GM12878 (cell line): Measurements from ENCODE around the gene RER1. TPM values are rescaled to one million over a fixed set of nuclear protein-coding genes. Genes with fewer than 3 reads are reported as not detected.

Experiments
- ATAC-seq: fragments of 200-7000 bp; cut with Tn5 transposase; 3 replicates; pipeline ENCODE4 v1.9.1; 2020; ENCODE audit warnings: mild to moderate bottlenecking, moderate library complexity
- BruUV-seq: library from RNA; stranded (reverse); fragments of 400-500 nt; replicated peaks from 2 replicates; lab custom pipeline; 2021; lab: Mats Ljungman, UMichigan
- CTCF ChIA-PET: fragments of 300-600 bp; sonication (Branson Sonifier 250); formaldehyde crosslinking; extraction: SDS; loops from one replicate; lab custom pipeline; 2021; ENCODE audit warnings: inconsistent platforms; lab: Yijun Ruan, JAX
- POLR2A ChIA-PET: fragments of 350-600 bp; formaldehyde crosslinking; extraction: SDS; loops from one replicate; lab custom pipeline; 2021; ENCODE audit warnings: inconsistent platforms; lab: Charles Lee
- RAD21 ChIA-PET: fragments of 300-600 bp; sonication (Branson Sonifier 250); formaldehyde crosslinking; loops from one replicate; lab custom pipeline; 2023; ENCODE audit warnings: antibody characterized with exemption; ENCODE audit not compliant: unreplicated experiment; lab: Charles Lee
- SMC1A ChIA-PET: fragments of 300-600 bp; sonication (Branson Sonifier 250); formaldehyde crosslinking; loops from one replicate; lab custom pipeline; 2023; ENCODE audit not compliant: unreplicated experiment, uncharacterized antibody; lab: Charles Lee
- DNase-seq: peaks from one replicate; pipeline ENCODE4 v3.0.0-alpha.2; 2011; ENCODE audit warnings: low read depth, low spot score
- FAIRE-seq: peaks from 3 replicates; lab custom pipeline; 2011; peaks lifted over from hg19 to GRCh38; lab: Jason Lieb, UNC
- H2AFZ ChIP-seq: 2 replicates; pipeline ENCODE4 v1.6.0; 2011; ENCODE audit warnings: low read depth, low read length, control low read depth; ENCODE audit not compliant: control insufficient read depth
- H3K27ac ChIP-seq: 2 replicates; pipeline ENCODE4 v1.5.1; 2011; ENCODE audit warnings: control low read depth; ENCODE audit not compliant: control insufficient read depth, insufficient read depth
- H3K27me3 ChIP-seq, 2 experiments: replicated peaks in 1 of 2; 2 replicates each; pipeline versions ENCODE4 v1.6.0 to v1.6.1; 2011; ENCODE audit warnings: low read length in 1 of 2; ENCODE audit not compliant: control insufficient read depth in 2 of 2, insufficient read depth in 2 of 2
- H3K36me3 ChIP-seq, 2 experiments: 2 replicates each; pipeline ENCODE4 v1.5.1; 2011; ENCODE audit warnings: low read length in 1 of 2; ENCODE audit not compliant: control insufficient read depth in 2 of 2, insufficient read depth in 2 of 2
- H3K4me1 ChIP-seq: 2 replicates; pipeline ENCODE4 v1.6.1; 2011; ENCODE audit warnings: mild to moderate bottlenecking, low read length, moderate library complexity, mixed read lengths; ENCODE audit not compliant: control insufficient read depth, insufficient read depth
- H3K4me2 ChIP-seq: 2 replicates; pipeline ENCODE4 v1.6.0; 2011; ENCODE audit warnings: control low read depth; ENCODE audit not compliant: control insufficient read depth, insufficient read depth
- H3K4me3 ChIP-seq: fragments of 200-600 bp; sonication (generic); 2 replicates; pipeline ENCODE4 v1.5.1; 2016
- H3K79me2 ChIP-seq: 2 replicates; pipeline ENCODE4 v1.6.0; 2011; ENCODE audit warnings: low read length; ENCODE audit not compliant: control insufficient read depth, insufficient read depth
- H3K9ac ChIP-seq: 2 replicates; pipeline ENCODE4 v1.8.0; 2011; ENCODE audit warnings: low read length, control low read depth, mixed read lengths; ENCODE audit not compliant: control insufficient read depth, insufficient read depth
- H3K9me3 ChIP-seq: replicated peaks from 3 replicates; pipeline ENCODE4 v1.5.1; 2011; ENCODE audit warnings: mild to moderate bottlenecking, low read length; ENCODE audit not compliant: control insufficient read depth, insufficient read depth
- H4K20me1 ChIP-seq: 2 replicates; pipeline ENCODE4 v1.6.0; 2011; ENCODE audit not compliant: control insufficient read depth, insufficient read depth
- ASH2L ChIP-seq: fragments of 300-600, 200-600 bp; sonication (generic); IDR thresholded peaks from 2 replicates; pipeline ENCODE4 v1.6.1; 2017; ENCODE audit warnings: low read depth, mild to moderate bottlenecking, borderline replicate concordance
- BACH1 ChIP-seq: fragments of 450-650 bp; IDR thresholded peaks from 2 replicates; pipeline ENCODE4 v1.6.1; 2017; ENCODE audit warnings: mild to moderate bottlenecking, borderline replicate concordance
- CEBPB ChIP-seq, 2 experiments: fragments of 150-350 bp in 1 of 2; IDR thresholded peaks; 2 replicates each; pipeline ENCODE4 v1.6.1; 2012 to 2014; ENCODE audit warnings: low read depth in 2 of 2, low read length in 2 of 2, borderline replicate concordance in 1 of 2, inconsistent platforms in 1 of 2
- CREM ChIP-seq: IDR thresholded peaks from 2 replicates; pipeline ENCODE4 v1.6.1; 2014; ENCODE audit warnings: antibody characterized with exemption, low read depth
- CUX1 ChIP-seq: IDR thresholded peaks from 2 replicates; pipeline ENCODE4 v1.6.1; 2012; ENCODE audit warnings: improper control_type of control experiment, low read depth, low read length; ENCODE audit not compliant: insufficient replicate concordance
- ETV6 ChIP-seq, 2 experiments: fragments of 450-650 bp in 1 of 2; IDR thresholded peaks in 1 of 2; conservative IDR thresholded peaks in 1 of 2; 2 replicates each; pipeline ENCODE4 v1.6.1; 2014; ENCODE audit warnings: antibody characterized with exemption in 1 of 2, borderline replicate concordance in 1 of 2, low read depth in 1 of 2, mild to moderate bottlenecking in 1 of 2, moderate library complexity in 1 of 2
- FOS ChIP-seq: IDR thresholded peaks from 3 replicates; pipeline ENCODE4 v1.6.1; 2011; ENCODE audit warnings: borderline replicate concordance; ENCODE audit not compliant: insufficient read length; ENCODE audit errors: extremely low read depth
- IKZF1 ChIP-seq: fragments of 450-650 bp; conservative IDR thresholded peaks from 2 replicates; pipeline ENCODE4 v1.6.1; 2017; ENCODE audit warnings: antibody characterized with exemption, mild to moderate bottlenecking
- NRF1 ChIP-seq: conservative IDR thresholded peaks from 2 replicates; pipeline ENCODE4 v1.6.1; 2011; ENCODE audit warnings: mild to moderate bottlenecking, low read depth, low read length, improper control_type of control experiment
- POLR2A ChIP-seq: IDR thresholded peaks from 2 replicates; pipeline ENCODE4 v1.6.1; 2011; ENCODE audit warnings: low read depth, mild to moderate bottlenecking, low read length
- WGBS: methylation state at CpG from one replicate; pipeline ENCODE4 v1.1.6; 2016; ENCODE audit warnings: low lambda C conversion rate; ENCODE audit not compliant: insufficient replicate concordance, insufficient coverage; ENCODE audit errors: missing lambda C conversion rate; 5-methylcytosine and 5-hydroxymethylcytosine counted together
- in situ Hi-C: fragments of 300-500 bp; cut with MboI; formaldehyde crosslinking; loops from 9 replicates; pipeline ENCODE4 v1.14.3; 2018; ENCODE audit warnings: mixed read lengths
- intact Hi-C: fragments of 100-400 bp; cut with micrococcal nuclease; formaldehyde crosslinking; loops from one replicate; pipeline ENCODE4 v1.14.2; 2022; ENCODE audit not compliant: unreplicated experiment
- polyA plus RNA-seq, 11 experiments: library from polyadenylated mRNA; depleted of rRNA in 4 of 11; unstranded in 6 of 11; stranded (reverse) in 5 of 11; fragments of >200 nt; fragmentation: Nextera tagmentation in 4 of 11; fragmentation: Illumina TruSeq in 1 of 11; extraction: Ambion mirVana in 4 of 11; extraction: Trizol in 1 of 11; gene quantifications; 1 replicate in 1 of 11; 2 replicates in 10 of 11; pipeline versions ENCODE4 v1.2.1 to v1.2.3, GENCODE V29; 2011 to 2016; ENCODE audit warnings: inconsistent platforms in 2 of 11, missing spikeins in 2 of 11, low read depth in 1 of 11
- total RNA-seq, 4 experiments: library from RNA; depleted of rRNA in 3 of 4; stranded (reverse); fragments of >200 nt in 3 of 4; fragmentation: Illumina TruSeq in 1 of 4; extraction: Trizol in 1 of 4; gene quantifications; 2 replicates each; pipeline versions ENCODE4 v1.2.1 to v1.2.3, GENCODE V29; 2013 to 2021

The RER1 gene
- total and polyA plus RNA-seq, 10 of the 15 experiments (the other 5 are each of a cell fraction or from before 2014, with no cell fraction given) = 29.2 to 274 (median 136) TPM

GRCh38 chr1:2373551-2374251 lies 17.9 kb upstream of the RER1 start:
- RAD21 ChIA-PET = no interaction called here

DNA sequence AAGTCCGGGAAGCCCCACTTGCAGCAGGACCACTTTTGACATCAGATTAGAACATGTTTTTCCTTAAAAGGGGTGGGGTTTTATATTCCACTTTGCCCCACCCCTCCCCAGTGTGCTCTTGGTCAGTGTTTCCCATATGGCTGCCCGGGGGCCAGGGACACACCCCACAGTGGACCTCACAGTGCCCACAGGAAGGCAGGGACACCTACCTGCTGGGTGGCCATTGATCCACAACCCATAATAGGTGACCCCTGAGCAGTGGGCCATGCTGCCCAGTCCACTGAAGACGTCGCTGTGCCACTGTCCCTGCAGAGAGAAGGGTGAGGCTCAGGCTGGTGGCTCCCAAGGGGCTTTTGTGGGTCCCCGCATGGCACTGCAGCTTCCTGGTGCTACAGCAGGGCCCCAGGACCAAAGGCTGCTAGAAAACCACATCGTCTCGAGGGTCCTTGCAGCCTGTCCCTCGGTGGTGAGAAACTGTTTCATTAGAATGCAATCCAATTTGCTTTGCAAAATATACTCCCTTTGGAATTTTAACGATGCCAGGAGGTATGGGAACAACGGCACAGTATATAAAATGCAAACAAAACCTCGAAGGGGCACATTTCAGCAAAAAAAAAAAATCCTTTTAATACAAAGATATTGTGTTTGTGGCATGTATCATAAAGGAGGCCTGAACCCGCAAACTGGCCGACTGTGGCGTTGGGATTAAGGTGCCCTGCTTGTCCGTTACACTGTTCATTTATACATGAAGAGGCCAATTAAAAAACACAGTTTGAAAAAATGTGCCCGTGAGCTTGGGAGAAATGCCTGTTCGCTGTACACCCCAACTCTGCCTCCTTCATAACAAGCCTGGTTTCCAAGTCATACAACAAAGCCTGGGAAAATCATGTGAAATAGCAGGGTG lies 17.1 kb upstream of the RER1 start:
- H3K4me1 ChIP-seq = peaks cover 3% of the 10 kb centered on the region; the same call in 1 of the 2 replicates
- no peak overlapping the region for H3K9ac ChIP-seq
- H4K20me1 ChIP-seq = no peaks in the 10 kb centered on the region
- no peaks in the 10 kb centered on the region for H3K9me3 ChIP-seq
- in situ Hi-C loops (no loop called here), intact Hi-C loops (no loop called here)
- no TSS peak for BruUV-seq
- no peaks in the 10 kb centered on the region for H3K79me2 ChIP-seq
- no peak for ATAC-seq
- H2AFZ ChIP-seq = no peak overlapping the region
- ChIA-PET POLR2A (no interaction called here), RAD21 (no interaction called here), SMC1A (no interaction called here), CTCF (no interaction called here)
- no peak for FAIRE-seq
- WGBS = 13% methylated on average over 17 of the region's 17 CpGs
- no peaks in the 10 kb centered on the region for H3K27me3 ChIP-seq
- H3K36me3 ChIP-seq = no peaks in the 10 kb centered on the region
- H3K4me3 ChIP-seq = no peak overlapping the region
- H3K4me2 ChIP-seq = no peak overlapping the region
- no peak for DNase-seq
- no peak overlapping the region for H3K27ac ChIP-seq
- no peak for TF ChIP-seq FOS
- no peak for TF ChIP-seq IKZF1
- no peak for TF ChIP-seq NRF1
- TF ChIP-seq ASH2L = no peak
- TF ChIP-seq CEBPB (IDR thresholded peaks at IDR 0.05; ENCODE audit: borderline replicate concordance in 1 of 2, low read depth in 2 of 2, low read length in 2 of 2) = no peak
- TF ChIP-seq ETV6 (conservative IDR thresholded peaks at IDR 0.05 in 1 of 2, IDR thresholded peaks at IDR 0.05 in 1 of 2; ENCODE audit: borderline replicate concordance in 1 of 2, low read depth in 1 of 2) = no peak
- no peak for TF ChIP-seq BACH1
- TF ChIP-seq CUX1 = no peak

More at GRCh38 chr1:2373551-2374251, 17.9 kb upstream of the RER1 start:
- no peaks in the 10 kb centered on the region for H3K9me3 ChIP-seq
- CTCF ChIA-PET = no interaction called here
- no TSS peak for BruUV-seq
- H4K20me1 ChIP-seq = no peaks in the 10 kb centered on the region
- no peak for ATAC-seq
- SMC1A ChIA-PET = no interaction called here
- WGBS = 43% methylated on average over 20 of the region's 20 CpGs
- H3K36me3 ChIP-seq = no peaks in the 10 kb centered on the region
- no peaks in the 10 kb centered on the region for H3K79me2 ChIP-seq
- intact Hi-C loops (no loop called here), in situ Hi-C loops (no loop called here)
- H3K27me3 ChIP-seq = no peaks in the 10 kb centered on the region
- no peaks in the 10 kb centered on the region for H3K4me1 ChIP-seq
- POLR2A ChIA-PET = no interaction called here
- TF ChIP-seq CREM (no peak), POLR2A (peak; percentile 35; the same call in 1 of the 2 replicates)
- no peak overlapping the region for H3K9ac ChIP-seq
- DNase-seq = no peak
- H2AFZ ChIP-seq = no peak overlapping the region
- FAIRE-seq = no peak
- no peak overlapping the region for H3K4me2 ChIP-seq
- no peak overlapping the region for H3K27ac ChIP-seq
- no peak overlapping the region for H3K4me3 ChIP-seq
